ENCODE results near the gene CTTNBP2NL.

Gene CTTNBP2NL

DNA sequence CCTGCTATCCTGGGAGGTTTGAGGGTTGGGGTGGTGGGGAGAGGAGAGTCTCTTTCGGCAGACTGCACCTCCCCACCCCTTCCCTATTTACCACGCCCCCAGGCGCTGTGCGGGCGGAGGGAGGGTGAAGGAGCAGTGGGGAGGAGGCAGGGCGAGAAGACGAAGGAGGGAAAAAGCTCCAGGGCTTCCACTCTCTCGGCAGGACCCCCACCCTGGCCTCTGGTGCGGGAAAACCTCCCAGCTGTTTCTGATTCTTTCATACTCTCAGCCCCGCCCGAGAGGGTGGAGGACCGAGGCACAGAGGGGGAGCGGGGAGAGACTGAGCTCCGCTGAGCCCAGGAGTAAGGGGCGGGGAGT is 111.9 kb downstream of the CTTNBP2NL start:
- DNase-seq (ENCODE audit: low read depth): peak; percentile 28

DNA sequence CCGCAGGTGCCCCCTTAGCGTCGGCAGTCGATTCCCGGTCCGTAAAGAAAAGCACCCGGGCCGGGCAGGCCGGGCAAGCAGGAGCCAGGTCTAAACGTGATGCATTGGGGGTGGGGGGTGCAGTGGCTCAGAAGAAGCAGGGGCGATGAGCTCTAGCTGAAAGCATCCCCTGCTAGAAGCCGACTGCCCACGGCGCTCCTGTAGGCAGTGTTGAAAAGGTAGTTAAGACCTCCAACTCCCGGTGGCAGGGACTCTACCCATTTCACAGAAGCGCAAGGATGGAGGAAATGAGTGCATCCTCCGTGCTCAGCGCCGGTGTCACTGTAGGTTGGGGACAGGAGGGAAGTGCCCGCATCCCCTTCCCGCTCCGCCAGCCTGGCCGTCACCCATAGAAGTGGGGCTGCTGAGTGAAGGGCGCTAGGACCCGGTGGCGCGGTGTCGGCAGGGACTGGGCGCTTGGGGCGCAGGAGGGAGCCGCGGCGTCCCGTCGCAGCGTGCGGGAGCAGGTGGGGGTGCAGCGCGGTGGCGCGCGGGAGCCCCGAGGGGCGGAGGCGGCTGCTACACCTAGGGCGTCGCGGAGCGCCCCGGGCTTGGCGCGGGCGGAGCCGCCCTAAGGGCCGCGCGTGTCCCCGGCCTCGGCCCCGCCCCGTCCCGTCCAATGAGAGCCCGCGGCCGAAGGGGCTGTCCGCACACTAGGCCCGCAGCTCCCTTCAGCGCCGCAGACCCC is 112.4 kb downstream of the CTTNBP2NL start, which contains the start of gene WNT2B:
Gene WNT2B (plus strand): TSS at position 688 of the 727 bp plus-strand sequence. CDS start 298 bp downstream, outside the sequence.
- DNase-seq (ENCODE audit: low read depth): peak; percentile 38

GRCh38 chr1:112509005-112509659 is 113.1 kb downstream of the CTTNBP2NL start:
- DNase-seq (ENCODE audit: low read depth): no peak

DNA sequence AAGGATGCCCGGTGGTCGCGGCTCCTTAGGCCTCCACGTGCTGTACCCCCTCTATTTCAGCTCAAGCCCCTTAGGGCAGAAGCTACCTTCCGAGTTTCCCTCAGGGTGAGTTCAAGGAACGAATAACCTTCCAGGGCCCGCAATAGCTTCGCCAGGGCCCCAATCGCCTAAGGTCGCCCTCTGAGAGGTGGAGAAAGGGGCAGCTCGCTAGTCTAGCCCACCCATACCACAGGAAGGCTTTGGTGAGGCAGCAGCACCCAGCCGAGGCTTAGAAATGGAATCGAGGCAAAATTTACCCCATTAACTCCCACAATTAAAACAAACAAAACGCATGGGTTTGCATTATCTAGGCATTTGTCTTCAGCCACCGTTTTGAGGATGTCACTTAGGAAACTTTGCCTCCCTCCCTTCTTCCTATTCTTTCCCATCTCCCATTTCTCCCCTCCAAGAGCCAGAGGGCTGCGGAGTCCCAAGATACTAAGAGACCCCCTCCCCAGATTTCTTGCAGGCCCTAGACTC is 113.7 kb downstream of the CTTNBP2NL start:
- no peak for DNase-seq (ENCODE audit: low read depth)

DNA sequence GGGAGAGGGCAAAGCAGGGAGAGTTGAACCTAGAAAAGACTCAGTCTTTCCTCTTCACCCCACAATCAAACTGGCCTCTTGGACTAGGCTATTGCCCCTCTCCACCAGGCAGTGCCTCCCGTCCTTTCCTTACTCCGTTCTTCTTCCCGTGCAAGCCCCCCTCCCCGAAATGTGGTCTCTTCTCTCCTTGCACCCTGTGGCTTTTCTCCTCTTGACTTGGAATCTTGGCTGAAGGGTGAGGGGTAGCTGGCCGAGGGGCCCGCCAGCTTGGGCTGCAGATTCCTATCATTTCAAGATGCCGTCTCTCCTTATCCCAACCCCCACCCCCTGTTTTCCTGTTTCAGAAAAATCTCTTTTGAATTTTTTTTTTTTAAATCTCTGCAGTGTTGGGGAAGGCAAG is 114.3 kb downstream of the CTTNBP2NL start:
- no peak for DNase-seq (ENCODE audit: low read depth)

All from activated T-helper 9 cell treated with anti-CD3 and anti-CD28 coated beads, Interleukin-2, amount 50 U/mL, for 16 hours (primary cell).